HEK293 (cell line): ENCODE results near the gene CEP350.
"Not testable (repeated sequence)": the region's sequence is repeated elsewhere in the genome, so short reads cannot be mapped to it uniquely, and the experiment has no call there.

Experiments used
- ZNF23 ChIP-seq: fragments of 450-650 bp; formaldehyde crosslinking; IDR thresholded peaks from 2 replicates; pipeline ENCODE4 v1.5.1; 2016; ENCODE audit warnings: missing biosample characterization, missing genetic modification characterization, borderline replicate concordance
- ZNF24 ChIP-seq: fragments of 450-650 bp; formaldehyde crosslinking; IDR thresholded peaks from 2 replicates; pipeline ENCODE4 v1.5.1; 2016; ENCODE audit warnings: missing biosample characterization, missing genetic modification characterization
- ZNF350 ChIP-seq: fragments of 450-650 bp; formaldehyde crosslinking; IDR thresholded peaks from 2 replicates; pipeline ENCODE4 v1.5.0; 2017; ENCODE audit warnings: missing biosample characterization, mild to moderate bottlenecking, missing genetic modification characterization
- TF ChIP-seq, protein P1 (sequence below): sonication (generic); formaldehyde crosslinking; IDR thresholded peaks from 2 replicates; pipeline ENCODE4 v1.8.1; 2022; ENCODE audit warnings: mild to moderate bottlenecking, moderate library complexity, missing genetic modification reagents

DNA sequence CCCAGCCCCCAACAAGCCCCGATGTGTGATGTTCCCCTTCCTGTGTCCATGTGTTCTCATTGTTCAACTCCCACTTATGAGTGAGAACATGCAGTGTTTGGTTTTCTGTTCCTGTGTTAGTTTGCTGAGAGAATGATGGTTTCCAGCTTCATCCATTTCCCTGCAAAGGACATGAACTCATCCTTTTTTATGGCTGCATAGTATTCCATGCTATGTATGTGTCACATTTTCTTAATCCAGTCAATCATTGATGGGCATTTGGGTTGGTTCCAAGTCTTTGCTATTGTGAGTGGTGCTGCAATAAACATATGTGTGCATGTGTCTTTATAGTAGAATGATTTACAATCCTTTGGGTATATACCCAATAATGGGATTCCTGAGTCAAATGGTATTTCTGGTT, 52.2 kb downstream of the CEP350 start:
- TF ChIP-seq ZNF350, ZNF24, ZNF23 (tag by site-specific recombination): not testable (repeated sequence)
- TF ChIP-seq, protein P1, sequence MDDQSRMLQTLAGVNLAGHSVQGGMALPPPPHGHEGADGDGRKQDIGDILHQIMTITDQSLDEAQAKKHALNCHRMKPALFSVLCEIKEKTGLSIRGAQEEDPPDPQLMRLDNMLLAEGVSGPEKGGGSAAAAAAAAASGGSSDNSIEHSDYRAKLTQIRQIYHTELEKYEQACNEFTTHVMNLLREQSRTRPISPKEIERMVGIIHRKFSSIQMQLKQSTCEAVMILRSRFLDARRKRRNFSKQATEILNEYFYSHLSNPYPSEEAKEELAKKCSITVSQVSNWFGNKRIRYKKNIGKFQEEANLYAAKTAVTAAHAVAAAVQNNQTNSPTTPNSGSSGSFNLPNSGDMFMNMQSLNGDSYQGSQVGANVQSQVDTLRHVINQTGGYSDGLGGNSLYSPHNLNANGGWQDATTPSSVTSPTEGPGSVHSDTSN (CRISPR knock-in tag): not testable (repeated sequence)
